ENCODE data around the gene LRRC7. TPM values are rescaled to one million over a fixed set of nuclear protein-coding genes. Genes with fewer than 3 reads are reported as not detected.

Gene LRRC7
- total and polyA plus RNA-seq, 7 donors: 0.33 to 1.2 (median 0.94) TPM; not detected in 2

DNA sequence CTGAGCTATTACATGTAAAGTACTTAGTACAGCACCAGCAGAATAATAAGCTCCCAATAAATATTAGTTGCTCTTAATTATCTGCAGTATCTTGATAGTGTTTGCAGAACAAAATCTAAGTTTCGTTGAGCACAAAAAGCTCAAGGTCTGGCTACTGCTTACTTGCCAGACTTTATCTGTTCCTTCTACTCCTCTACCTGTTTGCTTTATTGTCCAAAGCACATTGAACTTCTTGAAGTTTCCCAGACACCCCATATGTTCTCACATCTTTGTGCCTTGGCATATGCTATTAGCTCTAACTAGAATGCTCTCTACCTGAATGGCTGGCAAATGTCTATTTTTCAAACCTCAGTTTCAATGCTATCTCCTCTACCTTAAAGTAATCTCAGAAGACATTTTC lies 582.7 kb downstream of the LRRC7 start:
- Histone ChIP-seq H3K4me3 (no peak overlapping the region), H3K36me3 (ENCODE audit: insufficient read depth in 1 of 2, low read depth in 1 of 2) (peaks cover 4 to 71% of the 10 kb centered on the region in 2 donors), H3K27me3 (ENCODE audit: insufficient read depth in 3 of 3, low read length in 2 of 3) (no peaks in the 10 kb centered on the region), H3K9me3 (no peaks in the 10 kb centered on the region), H3K4me1 (no peaks in the 10 kb centered on the region), H3K27ac (no peak overlapping the region)
- ATAC-seq (no peak), DNase-seq (no peak)
- intact Hi-C loops (cut with DNase I): no loop called here
- 89 to 100% (median 97%) methylated on average over 1 of the region's 1 CpG for WGBS, 3 donors
- TF ChIP-seq, protein P1, sequence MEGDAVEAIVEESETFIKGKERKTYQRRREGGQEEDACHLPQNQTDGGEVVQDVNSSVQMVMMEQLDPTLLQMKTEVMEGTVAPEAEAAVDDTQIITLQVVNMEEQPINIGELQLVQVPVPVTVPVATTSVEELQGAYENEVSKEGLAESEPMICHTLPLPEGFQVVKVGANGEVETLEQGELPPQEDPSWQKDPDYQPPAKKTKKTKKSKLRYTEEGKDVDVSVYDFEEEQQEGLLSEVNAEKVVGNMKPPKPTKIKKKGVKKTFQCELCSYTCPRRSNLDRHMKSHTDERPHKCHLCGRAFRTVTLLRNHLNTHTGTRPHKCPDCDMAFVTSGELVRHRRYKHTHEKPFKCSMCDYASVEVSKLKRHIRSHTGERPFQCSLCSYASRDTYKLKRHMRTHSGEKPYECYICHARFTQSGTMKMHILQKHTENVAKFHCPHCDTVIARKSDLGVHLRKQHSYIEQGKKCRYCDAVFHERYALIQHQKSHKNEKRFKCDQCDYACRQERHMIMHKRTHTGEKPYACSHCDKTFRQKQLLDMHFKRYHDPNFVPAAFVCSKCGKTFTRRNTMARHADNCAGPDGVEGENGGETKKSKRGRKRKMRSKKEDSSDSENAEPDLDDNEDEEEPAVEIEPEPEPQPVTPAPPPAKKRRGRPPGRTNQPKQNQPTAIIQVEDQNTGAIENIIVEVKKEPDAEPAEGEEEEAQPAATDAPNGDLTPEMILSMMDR (IDR thresholded peaks at IDR 0.05): no peak

DNA sequence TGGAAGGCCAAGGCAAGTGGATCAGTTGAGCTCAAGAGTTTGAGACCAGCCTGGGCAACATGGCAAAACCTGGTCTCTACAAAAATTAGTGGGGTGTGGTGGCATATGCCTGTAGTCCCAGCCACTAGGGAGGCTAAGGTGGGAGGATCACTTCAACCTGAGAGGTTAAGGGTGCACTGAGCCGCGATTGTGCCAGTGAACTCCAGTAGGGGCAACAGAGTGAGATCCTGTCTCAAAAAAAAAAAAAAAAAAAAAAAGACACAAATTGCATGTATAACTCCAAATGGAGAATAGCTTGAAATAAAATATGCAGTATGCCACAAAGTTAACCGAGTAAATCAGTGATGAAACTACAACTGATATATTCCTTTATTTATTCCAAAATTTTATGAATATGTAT lies 586.0 kb downstream of the LRRC7 start:
- no peak for ATAC-seq
- DNase-seq: no peak
- TF ChIP-seq, protein P1 (IDR thresholded peaks at IDR 0.05): no peak
- intact Hi-C loops (cut with DNase I): no loop called here
- Histone ChIP-seq H3K27ac (no peak overlapping the region), H3K27me3 (ENCODE audit: insufficient read depth in 3 of 3, low read length in 2 of 3) (no peaks in the 10 kb centered on the region), H3K4me1 (no peaks in the 10 kb centered on the region), H3K36me3 (ENCODE audit: insufficient read depth in 1 of 2, low read depth in 1 of 2) (peaks cover 0 to 45% of the 10 kb centered on the region in 2 donors), H3K9me3 (no peaks in the 10 kb centered on the region), H3K4me3 (no peak overlapping the region)
- 95 to 99% (median 98%) methylated on average over 3 of the region's 3 CpGs for WGBS, 3 donors

DNA sequence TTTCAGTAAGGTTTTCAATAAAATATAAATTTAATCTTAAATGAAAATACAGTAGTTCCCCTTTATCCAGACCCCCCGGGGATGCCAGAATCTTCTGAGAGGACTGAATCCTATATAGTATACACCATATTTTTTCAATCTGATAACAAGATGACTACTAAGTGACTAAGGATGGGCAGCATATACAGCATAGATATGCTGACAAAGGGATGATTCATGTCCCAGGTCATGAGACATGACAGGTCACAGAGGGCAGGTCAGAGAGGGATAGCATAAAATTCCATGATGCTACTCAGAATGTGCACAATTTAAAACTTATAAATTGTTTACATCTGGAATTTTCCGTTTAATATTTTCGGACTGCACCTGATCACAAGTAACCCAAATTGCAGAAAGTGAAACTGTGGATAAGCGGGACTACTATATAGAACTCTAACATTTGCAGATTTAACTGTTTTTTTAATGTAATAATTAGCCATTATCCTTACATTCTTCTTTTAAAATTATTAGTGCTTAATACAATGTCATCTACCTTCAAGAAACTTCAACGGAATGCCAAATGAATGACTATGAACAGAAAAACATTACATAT lies 588.9 kb downstream of the LRRC7 start:
- no peak for DNase-seq
- TF ChIP-seq, protein P1 (IDR thresholded peaks at IDR 0.05): no peak
- H3K4me3 ChIP-seq: no peak overlapping the region
- peak in 1 of 4 donors; percentile 40 for ATAC-seq
- H3K4me1 ChIP-seq: no peaks in the 10 kb centered on the region
- H3K9me3 ChIP-seq: no peaks in the 10 kb centered on the region
- H3K27ac ChIP-seq: no peak overlapping the region
- H3K27me3 ChIP-seq (ENCODE audit: insufficient read depth in 3 of 3, low read length in 2 of 3): no peaks in the 10 kb centered on the region
- 93 to 98% (median 97%) methylated on average over 5 of the region's 5 CpGs for WGBS, 3 donors
- peaks cover 0 to 31% of the 10 kb centered on the region in 2 donors for H3K36me3 ChIP-seq (ENCODE audit: insufficient read depth in 1 of 2, low read depth in 1 of 2)
- intact Hi-C loops (cut with DNase I): no loop called here

DNA sequence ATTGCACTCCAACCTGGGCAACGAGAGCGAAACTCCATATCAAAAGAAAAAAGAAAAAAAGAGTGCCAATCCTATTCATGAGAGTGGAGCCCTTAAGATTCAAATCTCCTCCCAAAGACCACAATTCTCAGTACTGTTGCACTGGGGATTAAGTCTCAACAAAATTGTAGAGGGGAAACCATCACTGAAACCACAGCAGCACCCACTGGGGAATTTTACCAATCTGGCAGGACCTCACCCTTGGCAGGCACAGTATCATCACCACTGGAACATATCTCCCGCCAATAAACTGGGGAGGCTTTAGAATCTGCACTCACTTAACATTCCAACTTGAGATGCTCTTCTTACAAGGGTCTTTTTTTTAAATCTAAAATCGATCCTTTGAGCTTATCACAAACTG lies 596.6 kb downstream of the LRRC7 start:
- Histone ChIP-seq H3K4me1 (no peaks in the 10 kb centered on the region), H3K4me3 (no peak overlapping the region), H3K9me3 (no peaks in the 10 kb centered on the region), H3K27me3 (ENCODE audit: insufficient read depth in 3 of 3, low read length in 2 of 3) (no peaks in the 10 kb centered on the region), H3K36me3 (ENCODE audit: insufficient read depth in 1 of 2, low read depth in 1 of 2) (peaks cover 0 to 45% of the 10 kb centered on the region in 2 donors), H3K27ac (no peak overlapping the region)
- WGBS, 3 donors: 90 to 96% (median 92%) methylated on average over 4 of the region's 4 CpGs
- intact Hi-C loops (cut with DNase I): no loop called here
- DNase-seq (no peak), ATAC-seq (no peak)
- TF ChIP-seq, protein P1 (IDR thresholded peaks at IDR 0.05): no peak

DNA sequence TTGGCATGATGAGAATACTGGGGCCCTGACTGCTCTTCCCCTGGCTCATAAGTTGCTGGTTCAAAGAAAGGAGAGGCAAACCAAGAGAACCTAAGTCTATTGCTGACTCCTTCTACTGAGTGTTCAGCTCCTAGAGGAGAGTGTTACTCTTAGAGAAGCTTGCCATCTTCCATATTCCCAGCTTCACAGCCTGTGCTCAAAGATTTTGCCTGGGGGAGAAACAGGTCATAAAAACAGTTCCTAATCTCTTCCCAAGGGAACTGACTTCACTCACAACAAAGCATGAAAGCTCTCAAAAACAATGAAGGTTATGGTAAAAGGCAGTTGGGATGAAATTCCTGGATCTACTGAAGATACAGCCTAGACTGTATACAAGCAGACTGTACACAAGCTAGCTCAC lies 600.6 kb downstream of the LRRC7 start:
- no peak for DNase-seq
- Histone ChIP-seq H3K4me3 (no peak overlapping the region), H3K27me3 (ENCODE audit: insufficient read depth in 3 of 3, low read length in 2 of 3) (no peaks in the 10 kb centered on the region), H3K4me1 (no peaks in the 10 kb centered on the region), H3K27ac (no peak overlapping the region), H3K9me3 (no peaks in the 10 kb centered on the region), H3K36me3 (ENCODE audit: insufficient read depth in 1 of 2, low read depth in 1 of 2) (peaks cover 0 to 50% of the 10 kb centered on the region in 2 donors)
- intact Hi-C loops (cut with DNase I): no loop called here
- TF ChIP-seq, protein P1 (IDR thresholded peaks at IDR 0.05): no peak
- no peak for ATAC-seq

Measured in psoas muscle (tissue), 8 donors.